GM12878 (cell line): Measurements from ENCODE around the gene FBXO42. TPM values are rescaled to one million over a fixed set of nuclear protein-coding genes. Genes with fewer than 3 reads are reported as not detected.

Experiments
- ATAC-seq: fragments of 200-7000 bp; cut with Tn5 transposase; 3 replicates; pipeline ENCODE4 v1.9.1; 2020; ENCODE audit warnings: mild to moderate bottlenecking, moderate library complexity
- BruUV-seq: library from RNA; stranded (reverse); fragments of 400-500 nt; replicated peaks from 2 replicates; lab custom pipeline; 2021; lab: Mats Ljungman, UMichigan
- CTCF ChIA-PET: fragments of 300-600 bp; sonication (Branson Sonifier 250); formaldehyde crosslinking; extraction: SDS; loops from one replicate; lab custom pipeline; 2021; ENCODE audit warnings: inconsistent platforms; lab: Yijun Ruan, JAX
- POLR2A ChIA-PET: fragments of 350-600 bp; formaldehyde crosslinking; extraction: SDS; loops from one replicate; lab custom pipeline; 2021; ENCODE audit warnings: inconsistent platforms; lab: Charles Lee
- RAD21 ChIA-PET: fragments of 300-600 bp; sonication (Branson Sonifier 250); formaldehyde crosslinking; loops from one replicate; lab custom pipeline; 2023; ENCODE audit warnings: antibody characterized with exemption; ENCODE audit not compliant: unreplicated experiment; lab: Charles Lee
- SMC1A ChIA-PET: fragments of 300-600 bp; sonication (Branson Sonifier 250); formaldehyde crosslinking; loops from one replicate; lab custom pipeline; 2023; ENCODE audit not compliant: unreplicated experiment, uncharacterized antibody; lab: Charles Lee
- DNase-seq: peaks from one replicate; pipeline ENCODE4 v3.0.0-alpha.2; 2011; ENCODE audit warnings: low read depth, low spot score
- FAIRE-seq: peaks from 3 replicates; lab custom pipeline; 2011; peaks lifted over from hg19 to GRCh38; lab: Jason Lieb, UNC
- H2AFZ ChIP-seq: 2 replicates; pipeline ENCODE4 v1.6.0; 2011; ENCODE audit warnings: low read depth, low read length, control low read depth; ENCODE audit not compliant: control insufficient read depth
- H3K27ac ChIP-seq: 2 replicates; pipeline ENCODE4 v1.5.1; 2011; ENCODE audit warnings: control low read depth; ENCODE audit not compliant: control insufficient read depth, insufficient read depth
- H3K27me3 ChIP-seq, 2 experiments: replicated peaks in 1 of 2; 2 replicates each; pipeline versions ENCODE4 v1.6.0 to v1.6.1; 2011; ENCODE audit warnings: low read length in 1 of 2; ENCODE audit not compliant: control insufficient read depth in 2 of 2, insufficient read depth in 2 of 2
- H3K36me3 ChIP-seq, 2 experiments: 2 replicates each; pipeline ENCODE4 v1.5.1; 2011; ENCODE audit warnings: low read length in 1 of 2; ENCODE audit not compliant: control insufficient read depth in 2 of 2, insufficient read depth in 2 of 2
- H3K4me1 ChIP-seq: 2 replicates; pipeline ENCODE4 v1.6.1; 2011; ENCODE audit warnings: mild to moderate bottlenecking, low read length, moderate library complexity, mixed read lengths; ENCODE audit not compliant: control insufficient read depth, insufficient read depth
- H3K4me2 ChIP-seq: 2 replicates; pipeline ENCODE4 v1.6.0; 2011; ENCODE audit warnings: control low read depth; ENCODE audit not compliant: control insufficient read depth, insufficient read depth
- H3K4me3 ChIP-seq: fragments of 200-600 bp; sonication (generic); 2 replicates; pipeline ENCODE4 v1.5.1; 2016
- H3K79me2 ChIP-seq: 2 replicates; pipeline ENCODE4 v1.6.0; 2011; ENCODE audit warnings: low read length; ENCODE audit not compliant: control insufficient read depth, insufficient read depth
- H3K9ac ChIP-seq: 2 replicates; pipeline ENCODE4 v1.8.0; 2011; ENCODE audit warnings: low read length, control low read depth, mixed read lengths; ENCODE audit not compliant: control insufficient read depth, insufficient read depth
- H3K9me3 ChIP-seq: replicated peaks from 3 replicates; pipeline ENCODE4 v1.5.1; 2011; ENCODE audit warnings: mild to moderate bottlenecking, low read length; ENCODE audit not compliant: control insufficient read depth, insufficient read depth
- H4K20me1 ChIP-seq: 2 replicates; pipeline ENCODE4 v1.6.0; 2011; ENCODE audit not compliant: control insufficient read depth, insufficient read depth
- CBFB ChIP-seq: IDR thresholded peaks from 2 replicates; pipeline ENCODE4 v1.6.1; 2016; ENCODE audit warnings: antibody characterized with exemption, low read depth
- CBX3 ChIP-seq: fragments of 200-600 bp; sonication (generic); IDR thresholded peaks from 2 replicates; pipeline ENCODE4 v1.6.1; 2016; ENCODE audit warnings: low read depth, borderline replicate concordance
- ETV6 ChIP-seq, 2 experiments: fragments of 450-650 bp in 1 of 2; IDR thresholded peaks in 1 of 2; conservative IDR thresholded peaks in 1 of 2; 2 replicates each; pipeline ENCODE4 v1.6.1; 2014; ENCODE audit warnings: antibody characterized with exemption in 1 of 2, borderline replicate concordance in 1 of 2, low read depth in 1 of 2, mild to moderate bottlenecking in 1 of 2, moderate library complexity in 1 of 2
- FOXK2 ChIP-seq: fragments of 450-650 bp; IDR thresholded peaks from 2 replicates; pipeline ENCODE4 v1.6.1; 2017; ENCODE audit warnings: mild to moderate bottlenecking, moderate library complexity
- HDAC6 ChIP-seq: fragments of 200-600 bp; sonication (generic); IDR thresholded peaks from one replicate; pipeline ENCODE4 v1.8.0; 2017; ENCODE audit warnings: antibody characterized with exemption; ENCODE audit not compliant: unreplicated experiment
- IRF3 ChIP-seq: fragments of 450-650 bp; IDR thresholded peaks from 2 replicates; pipeline ENCODE4 v1.6.1; 2014; ENCODE audit warnings: mild to moderate bottlenecking
- MYC ChIP-seq: IDR thresholded peaks from 2 replicates; pipeline ENCODE4 v1.6.1; 2011; ENCODE audit warnings: mild to moderate bottlenecking, low read length, moderate library complexity, inconsistent platforms; ENCODE audit not compliant: insufficient read depth, insufficient replicate concordance, insufficient read length, severe bottlenecking
- PAX5 ChIP-seq: IDR thresholded peaks from 2 replicates; pipeline ENCODE4 v1.6.1; 2011; ENCODE audit warnings: low read depth, low read length, borderline replicate concordance
- SMAD1 ChIP-seq: fragments of 450-650 bp; IDR thresholded peaks from 2 replicates; pipeline ENCODE4 v1.6.1; 2018; ENCODE audit warnings: mild to moderate bottlenecking, low read depth; ENCODE audit not compliant: partially characterized antibody
- SREBF1 ChIP-seq: IDR thresholded peaks from 2 replicates; pipeline ENCODE4 v1.6.1; 2012; ENCODE audit warnings: mild to moderate bottlenecking, low read length
- SUPT20H ChIP-seq: IDR thresholded peaks from 2 replicates; pipeline ENCODE4 v1.6.1; 2011; ENCODE audit warnings: low read depth, mild to moderate bottlenecking, low read length, moderate library complexity, borderline replicate concordance; ENCODE audit not compliant: control insufficient read depth
- TARDBP ChIP-seq: IDR thresholded peaks from 2 replicates; pipeline ENCODE4 v1.6.1; 2016; ENCODE audit warnings: borderline replicate concordance
- YY1 ChIP-seq: IDR thresholded peaks from 2 replicates; pipeline ENCODE4 v1.6.1; 2011; ENCODE audit warnings: low read depth, mild to moderate bottlenecking, low read length
- ZNF217 ChIP-seq: fragments of 450-650 bp; IDR thresholded peaks from 2 replicates; pipeline ENCODE4 v1.6.1; 2017; ENCODE audit warnings: antibody characterized with exemption, mild to moderate bottlenecking
- WGBS: methylation state at CpG from one replicate; pipeline ENCODE4 v1.1.6; 2016; ENCODE audit warnings: low lambda C conversion rate; ENCODE audit not compliant: insufficient replicate concordance, insufficient coverage; ENCODE audit errors: missing lambda C conversion rate; 5-methylcytosine and 5-hydroxymethylcytosine counted together
- in situ Hi-C: fragments of 300-500 bp; cut with MboI; formaldehyde crosslinking; loops from 9 replicates; pipeline ENCODE4 v1.14.3; 2018; ENCODE audit warnings: mixed read lengths
- intact Hi-C: fragments of 100-400 bp; cut with micrococcal nuclease; formaldehyde crosslinking; loops from one replicate; pipeline ENCODE4 v1.14.2; 2022; ENCODE audit not compliant: unreplicated experiment
- polyA plus RNA-seq, 11 experiments: library from polyadenylated mRNA; depleted of rRNA in 4 of 11; unstranded in 6 of 11; stranded (reverse) in 5 of 11; fragments of >200 nt; fragmentation: Nextera tagmentation in 4 of 11; fragmentation: Illumina TruSeq in 1 of 11; extraction: Ambion mirVana in 4 of 11; extraction: Trizol in 1 of 11; gene quantifications; 1 replicate in 1 of 11; 2 replicates in 10 of 11; pipeline versions ENCODE4 v1.2.1 to v1.2.3, GENCODE V29; 2011 to 2016; ENCODE audit warnings: inconsistent platforms in 2 of 11, missing spikeins in 2 of 11, low read depth in 1 of 11
- total RNA-seq, 4 experiments: library from RNA; depleted of rRNA in 3 of 4; stranded (reverse); fragments of >200 nt in 3 of 4; fragmentation: Illumina TruSeq in 1 of 4; extraction: Trizol in 1 of 4; gene quantifications; 2 replicates each; pipeline versions ENCODE4 v1.2.1 to v1.2.3, GENCODE V29; 2013 to 2021
- TF ChIP-seq, protein P1 (sequence below): IDR thresholded peaks from 2 replicates; pipeline ENCODE4 v1.6.1; 2011; ENCODE audit warnings: low read depth, low read length, improper control_type of control experiment, borderline replicate concordance
- TF ChIP-seq, protein P2 (sequence below), 3 experiments: IDR thresholded peaks in 2 of 3; conservative IDR thresholded peaks in 1 of 3; 2 replicates each; pipeline ENCODE4 v1.5.1; 2011; ENCODE audit warnings: low read depth in 3 of 3, low read length in 3 of 3, mild to moderate bottlenecking in 3 of 3, control low read depth in 2 of 3, moderate library complexity in 2 of 3, inconsistent platforms in 1 of 3, mixed read lengths in 1 of 3; ENCODE audit not compliant: control insufficient read depth in 2 of 3, insufficient read depth in 1 of 3; ENCODE audit errors: extremely low read depth in 1 of 3
- TF ChIP-seq, protein P3 (sequence below): fragments of 150-350 bp; IDR thresholded peaks from 2 replicates; pipeline ENCODE4 v1.6.1; 2014; ENCODE audit warnings: mild to moderate bottlenecking, low read depth, low read length

Gene FBXO42
- total and polyA plus RNA-seq, 10 of the 15 experiments (the other 5 are each of a cell fraction or from before 2014, with no cell fraction given), result 6.1 to 23.8 (median 15.2) TPM

DNA sequence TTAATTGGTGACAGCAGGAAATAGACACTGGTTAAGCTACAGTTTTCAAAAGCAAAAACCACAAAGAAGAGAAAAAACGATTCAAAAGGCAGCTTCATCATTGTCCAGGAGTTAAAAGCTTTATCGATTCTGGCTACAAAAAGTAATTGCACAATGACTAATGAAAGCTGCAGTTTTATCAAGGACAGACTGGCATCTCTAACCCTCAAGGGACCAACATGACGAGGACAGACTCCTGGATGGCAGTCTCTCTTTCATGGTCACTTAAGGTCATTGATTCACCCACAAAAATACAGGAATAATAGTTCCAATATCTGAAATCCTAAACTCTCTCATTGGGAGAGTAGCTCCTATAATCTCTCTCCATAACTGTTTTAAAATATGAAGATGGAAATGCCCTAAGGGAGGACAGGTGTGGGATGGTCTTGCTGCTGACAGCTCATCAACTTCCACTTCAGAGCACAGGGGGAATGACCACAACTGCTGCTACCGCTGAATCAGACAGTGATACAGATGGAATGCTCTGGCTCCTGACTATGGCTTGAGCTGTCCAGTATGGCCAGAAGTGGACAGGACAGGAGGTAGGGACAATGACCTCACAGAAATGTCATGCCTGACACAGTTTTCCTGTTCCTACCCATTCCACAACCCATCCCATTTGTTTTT, 97.9 kb downstream of the FBXO42 start:
- peaks cover 11 to 25% of the 10 kb centered on the region in 2 experiments; a peak in 3 of 4 replicates for H3K36me3 ChIP-seq
- intact Hi-C loops (no loop called here), in situ Hi-C loops (no loop called here)
- ATAC-seq (no peak), FAIRE-seq (no peak), DNase-seq (no peak)
- H3K27ac ChIP-seq, result no peak overlapping the region
- RAD21 ChIA-PET, result interaction anchor here (1.0 to 1.4 kb wide), 2 partner anchors 98 to 108 kb away, joined by 3 to 4 read pairs; partner anchors contain the start of gene FBXO42
- POLR2A ChIA-PET, result interaction anchor here (0.6 to 1.2 kb wide), 3 partner anchors 11 to 69 kb away, joined by 3 to 6 read pairs (median 5); no protein-coding TSS in a partner anchor
- H3K79me2 ChIP-seq, result no peaks in the 10 kb centered on the region
- WGBS, result 70% methylated on average over 4 of the region's 4 CpGs
- no peaks in the 10 kb centered on the region for H3K27me3 ChIP-seq
- no peak overlapping the region for H3K4me2 ChIP-seq
- no peak overlapping the region for H3K9ac ChIP-seq
- no TSS peak for BruUV-seq
- H4K20me1 ChIP-seq, result no peaks in the 10 kb centered on the region
- H3K4me3 ChIP-seq, result no peak overlapping the region
- peaks cover 8% of the 10 kb centered on the region; the same call in 1 of the 2 replicates for H3K4me1 ChIP-seq
- CTCF ChIA-PET, result interaction anchor here (1.3 to 2.1 kb wide), 2 partner anchors 10 to 172 kb away, joined by 5 read pairs; no protein-coding TSS in a partner anchor
- no peaks in the 10 kb centered on the region for H3K9me3 ChIP-seq
- H2AFZ ChIP-seq, result no peak overlapping the region
- SMC1A ChIA-PET, result interaction anchor here (0.5 to 1.2 kb wide), 7 partner anchors 10 to 183 kb away, joined by 3 to 4 read pairs (median 3); partner anchors contain the start of gene SPATA21
- no peak for TF ChIP-seq HDAC6
- no peak for TF ChIP-seq ETV6 (conservative IDR thresholded peaks at IDR 0.05 in 1 of 2, IDR thresholded peaks at IDR 0.05 in 1 of 2; ENCODE audit: borderline replicate concordance in 1 of 2, low read depth in 1 of 2)
- TF ChIP-seq YY1, result no peak
- TF ChIP-seq SMAD1, result no peak
- TF ChIP-seq SREBF1, result no peak
- TF ChIP-seq, protein P1, sequence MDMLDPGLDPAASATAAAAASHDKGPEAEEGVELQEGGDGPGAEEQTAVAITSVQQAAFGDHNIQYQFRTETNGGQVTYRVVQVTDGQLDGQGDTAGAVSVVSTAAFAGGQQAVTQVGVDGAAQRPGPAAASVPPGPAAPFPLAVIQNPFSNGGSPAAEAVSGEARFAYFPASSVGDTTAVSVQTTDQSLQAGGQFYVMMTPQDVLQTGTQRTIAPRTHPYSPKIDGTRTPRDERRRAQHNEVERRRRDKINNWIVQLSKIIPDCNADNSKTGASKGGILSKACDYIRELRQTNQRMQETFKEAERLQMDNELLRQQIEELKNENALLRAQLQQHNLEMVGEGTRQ, result no peak
- TF ChIP-seq, protein P2, sequence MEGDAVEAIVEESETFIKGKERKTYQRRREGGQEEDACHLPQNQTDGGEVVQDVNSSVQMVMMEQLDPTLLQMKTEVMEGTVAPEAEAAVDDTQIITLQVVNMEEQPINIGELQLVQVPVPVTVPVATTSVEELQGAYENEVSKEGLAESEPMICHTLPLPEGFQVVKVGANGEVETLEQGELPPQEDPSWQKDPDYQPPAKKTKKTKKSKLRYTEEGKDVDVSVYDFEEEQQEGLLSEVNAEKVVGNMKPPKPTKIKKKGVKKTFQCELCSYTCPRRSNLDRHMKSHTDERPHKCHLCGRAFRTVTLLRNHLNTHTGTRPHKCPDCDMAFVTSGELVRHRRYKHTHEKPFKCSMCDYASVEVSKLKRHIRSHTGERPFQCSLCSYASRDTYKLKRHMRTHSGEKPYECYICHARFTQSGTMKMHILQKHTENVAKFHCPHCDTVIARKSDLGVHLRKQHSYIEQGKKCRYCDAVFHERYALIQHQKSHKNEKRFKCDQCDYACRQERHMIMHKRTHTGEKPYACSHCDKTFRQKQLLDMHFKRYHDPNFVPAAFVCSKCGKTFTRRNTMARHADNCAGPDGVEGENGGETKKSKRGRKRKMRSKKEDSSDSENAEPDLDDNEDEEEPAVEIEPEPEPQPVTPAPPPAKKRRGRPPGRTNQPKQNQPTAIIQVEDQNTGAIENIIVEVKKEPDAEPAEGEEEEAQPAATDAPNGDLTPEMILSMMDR (IDR thresholded peaks at IDR 0.05 in 2 of 3, conservative IDR thresholded peaks at IDR 0.05 in 1 of 3; ENCODE audit: control insufficient read depth in 2 of 3, extremely low read depth in 1 of 3, insufficient read depth in 1 of 3, low read depth in 3 of 3, low read length in 3 of 3), result no peak
- TF ChIP-seq CBFB, result no peak
- TF ChIP-seq FOXK2, result no peak
- no peak for TF ChIP-seq TARDBP
- TF ChIP-seq CBX3, result no peak
- TF ChIP-seq, protein P3, sequence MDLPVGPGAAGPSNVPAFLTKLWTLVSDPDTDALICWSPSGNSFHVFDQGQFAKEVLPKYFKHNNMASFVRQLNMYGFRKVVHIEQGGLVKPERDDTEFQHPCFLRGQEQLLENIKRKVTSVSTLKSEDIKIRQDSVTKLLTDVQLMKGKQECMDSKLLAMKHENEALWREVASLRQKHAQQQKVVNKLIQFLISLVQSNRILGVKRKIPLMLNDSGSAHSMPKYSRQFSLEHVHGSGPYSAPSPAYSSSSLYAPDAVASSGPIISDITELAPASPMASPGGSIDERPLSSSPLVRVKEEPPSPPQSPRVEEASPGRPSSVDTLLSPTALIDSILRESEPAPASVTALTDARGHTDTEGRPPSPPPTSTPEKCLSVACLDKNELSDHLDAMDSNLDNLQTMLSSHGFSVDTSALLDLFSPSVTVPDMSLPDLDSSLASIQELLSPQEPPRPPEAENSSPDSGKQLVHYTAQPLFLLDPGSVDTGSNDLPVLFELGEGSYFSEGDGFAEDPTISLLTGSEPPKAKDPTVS, result no peak
- TF ChIP-seq MYC, result no peak
- TF ChIP-seq ZNF217, result no peak
- TF ChIP-seq IRF3, result no peak
- TF ChIP-seq PAX5, result no peak
- no peak for TF ChIP-seq SUPT20H
